ENCODE measurements around the gene SIX5.

The SIX5 gene

DNA sequence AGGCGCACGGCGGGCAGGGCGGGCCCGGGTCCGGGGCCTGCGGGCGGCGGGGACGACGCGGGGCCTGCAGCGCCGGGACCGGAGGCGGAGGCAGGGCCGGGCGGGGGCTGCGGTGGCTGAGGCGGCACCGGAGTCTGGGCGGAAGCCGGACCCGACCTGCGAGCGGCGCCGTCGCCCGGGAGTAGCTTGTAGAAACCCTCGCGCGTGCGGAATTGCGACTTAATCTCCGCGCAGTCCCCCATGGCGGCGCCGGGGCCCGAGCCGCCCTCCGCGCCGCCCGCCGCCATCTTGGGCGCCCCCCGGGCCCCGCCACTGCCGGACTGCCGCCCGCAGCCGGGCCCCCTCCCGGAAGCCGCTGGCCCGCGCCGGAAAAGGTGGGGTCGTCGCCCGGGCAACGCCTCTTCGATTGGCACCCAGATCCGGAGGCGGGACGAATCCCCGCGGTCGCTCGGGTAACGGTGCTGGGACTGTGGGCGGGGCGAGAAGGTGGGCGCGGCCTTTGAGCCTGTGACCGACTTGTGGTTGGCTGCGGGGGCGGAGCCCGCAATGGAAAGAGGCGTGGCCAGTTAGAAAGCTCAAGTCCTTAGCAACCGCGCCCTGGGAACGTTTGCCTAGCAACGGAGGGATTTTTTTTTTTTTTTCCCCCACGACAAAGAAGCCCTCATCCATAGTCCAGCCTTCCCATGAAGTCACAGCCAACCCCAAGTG is 23.6 kb upstream of the SIX5 start, which contains the start of gene DMWD:
Gene DMWD (minus strand): TSS at position 376 of the 708 bp plus-strand sequence. CDS start 89 bp downstream, at position 287.
- DNase-seq (ENCODE audit: low spot score): peak; percentile 97

DNA sequence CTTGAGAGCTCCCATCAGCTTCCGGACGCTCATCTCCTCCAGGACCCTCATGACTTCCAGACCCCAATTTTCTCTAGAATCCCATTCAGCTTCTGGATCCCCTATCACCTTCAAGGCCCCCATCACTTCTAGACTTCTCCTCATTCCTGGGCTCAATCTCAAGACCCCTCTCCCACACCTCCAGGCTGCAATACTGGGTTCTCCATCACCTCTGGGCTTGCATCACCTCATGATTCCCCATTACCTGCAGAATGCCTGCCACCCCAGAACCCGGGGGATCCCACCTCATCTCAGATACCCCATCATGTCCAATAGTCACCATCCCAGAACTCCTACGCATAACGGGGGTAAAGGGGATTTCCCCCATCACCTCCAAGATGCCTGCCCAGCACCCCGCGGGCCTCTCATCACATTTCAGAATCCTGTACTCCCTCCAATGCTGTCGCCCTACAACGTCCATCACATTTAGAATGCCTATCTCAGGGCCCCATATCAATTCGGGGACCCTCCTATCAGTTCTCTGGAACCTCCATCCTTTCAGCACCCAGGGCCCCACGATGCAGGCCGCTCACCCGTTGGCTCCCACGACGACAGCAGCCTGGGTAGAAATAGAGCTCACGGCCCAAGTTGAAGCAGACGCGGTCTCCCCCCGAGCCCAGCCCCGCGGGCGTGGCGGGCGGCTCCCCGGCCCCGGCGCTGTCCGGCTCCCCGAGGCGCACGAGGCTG is 22.9 kb upstream of the SIX5 start:
- no peak for DNase-seq (ENCODE audit: low spot score)

DNA sequence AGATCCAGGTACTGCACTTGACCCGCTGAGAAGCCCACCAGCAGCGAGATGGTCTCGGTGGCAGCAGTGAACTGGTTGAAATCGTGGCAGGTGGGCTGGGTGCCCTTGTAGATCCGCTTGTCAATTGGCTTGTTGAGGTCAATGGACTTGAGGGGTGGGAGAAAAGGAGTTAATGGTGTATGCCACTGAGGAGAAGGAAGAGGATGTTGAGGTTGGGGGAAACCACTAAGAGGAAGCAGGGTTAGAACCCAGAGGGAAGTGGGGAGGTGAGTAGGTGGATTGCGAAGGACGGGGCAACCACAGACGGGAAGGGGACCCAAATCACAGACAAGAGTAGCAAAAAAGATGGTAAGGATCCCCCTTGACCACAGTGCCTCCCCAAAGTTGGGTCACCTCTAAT is 21.9 kb upstream of the SIX5 start:
- DNase-seq (ENCODE audit: low spot score): no peak

DNA sequence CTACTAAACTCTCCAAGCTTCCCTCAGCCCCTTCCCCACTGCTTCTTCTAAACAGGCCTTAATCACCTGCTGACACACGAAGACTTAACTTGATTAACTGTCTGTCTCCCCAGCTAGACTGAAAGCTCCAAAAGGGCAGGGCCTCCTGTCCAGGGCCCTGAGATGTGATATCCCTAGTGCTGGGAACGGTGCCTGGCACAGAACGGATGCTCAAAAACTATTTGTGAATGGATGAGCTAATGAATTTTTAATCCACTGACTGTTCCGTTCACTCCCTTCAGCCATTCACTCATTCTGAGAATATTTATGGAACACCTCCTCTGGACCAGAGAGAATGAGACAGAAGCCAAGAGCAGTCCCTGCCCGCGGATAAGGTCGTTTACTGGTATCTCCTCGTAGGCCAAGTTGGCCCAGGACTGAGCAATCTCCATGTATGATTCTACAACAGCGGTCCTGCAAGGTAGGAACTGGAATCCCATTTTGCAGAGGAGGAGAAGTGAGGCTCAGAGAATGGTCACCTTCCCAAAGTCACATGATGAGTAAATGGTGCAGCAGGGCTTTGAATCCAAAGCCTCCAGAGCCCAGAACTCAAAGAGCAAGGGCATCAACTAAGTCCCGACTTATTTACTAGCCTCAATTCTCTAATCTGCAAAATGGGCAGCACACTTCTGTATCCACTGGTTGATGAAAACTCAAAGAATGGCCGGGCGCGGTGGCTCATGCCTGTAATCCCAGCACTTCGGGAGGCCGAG is 20.2 kb upstream of the SIX5 start:
- no peak for DNase-seq (ENCODE audit: low spot score)

DNA sequence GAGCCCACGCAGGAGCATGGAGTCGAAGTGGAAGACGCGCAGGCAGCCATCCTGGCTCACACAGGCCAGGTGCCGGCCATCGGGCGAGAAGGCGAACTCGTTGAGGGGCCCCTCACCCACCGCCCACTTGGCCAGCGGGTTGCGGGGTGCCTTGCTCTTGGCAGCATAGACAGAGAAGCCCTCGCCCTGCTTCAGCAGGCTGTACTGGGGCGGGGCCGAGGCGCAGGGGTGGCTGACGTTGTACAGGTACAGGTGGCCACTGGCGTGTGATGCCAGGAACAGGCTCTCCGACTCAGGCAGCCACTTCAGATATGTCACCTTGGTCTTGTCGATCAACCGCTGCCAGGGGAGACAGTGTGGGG is 17.5 kb upstream of the SIX5 start:
- no peak for DNase-seq (ENCODE audit: low spot score)

DNA sequence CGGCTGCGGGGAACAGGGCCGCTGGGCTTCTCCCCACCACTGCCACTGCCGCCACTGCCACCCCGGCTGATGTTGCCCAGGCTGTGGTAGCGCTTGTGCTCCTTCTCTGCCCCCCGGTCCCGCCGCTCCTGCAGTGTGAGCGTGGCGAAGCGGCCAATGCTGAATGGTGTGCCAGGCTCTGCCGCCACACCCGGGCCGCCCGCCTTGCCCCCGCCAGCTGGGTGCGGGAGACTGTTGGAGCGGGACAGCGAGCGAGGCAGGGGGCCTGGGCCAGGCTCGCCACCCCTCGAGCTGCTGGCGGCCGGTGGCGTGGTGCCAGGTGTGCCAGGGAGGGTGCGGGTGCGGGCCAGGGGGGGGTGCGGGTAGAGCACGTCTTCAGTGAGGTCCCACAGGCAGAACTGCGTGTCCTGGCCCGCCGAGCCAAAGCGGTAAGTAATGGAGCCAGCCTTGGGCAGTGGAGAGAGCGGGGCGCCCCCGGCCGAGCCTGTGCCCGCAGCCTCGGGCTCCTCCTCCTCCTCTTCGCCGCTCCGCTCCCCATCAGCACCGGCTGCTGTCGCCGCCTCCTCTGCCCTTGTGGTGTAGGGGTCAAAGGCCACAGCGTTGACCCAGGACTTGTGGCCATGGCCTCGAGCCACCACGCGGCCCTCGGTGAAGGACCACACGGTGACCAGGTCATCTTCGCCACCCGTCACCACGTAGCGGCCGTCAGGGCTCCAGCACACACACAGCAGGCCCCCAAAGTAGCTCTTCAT is 16.9 kb upstream of the SIX5 start:
- no peak for DNase-seq (ENCODE audit: low spot score)

DNA sequence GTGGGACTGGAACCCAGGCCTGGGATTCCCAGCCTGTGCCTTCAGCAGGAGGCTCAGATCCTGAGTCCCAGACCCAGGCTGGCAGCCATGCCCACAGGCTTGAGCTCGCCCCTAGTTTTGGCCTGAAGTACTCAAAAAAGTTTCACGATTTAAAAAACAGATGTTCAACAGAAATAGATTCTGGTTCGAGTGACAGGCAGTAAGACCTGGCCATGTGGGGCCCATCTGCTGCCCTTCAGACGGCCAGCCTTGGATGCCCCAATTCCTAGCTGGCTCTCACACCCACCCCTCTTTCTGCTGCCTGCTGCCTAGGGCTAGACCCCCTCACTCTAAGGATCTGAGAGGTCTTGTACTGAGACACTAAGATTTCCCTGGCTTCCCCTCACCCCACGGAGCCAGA is 16.0 kb upstream of the SIX5 start:
- no peak for DNase-seq (ENCODE audit: low spot score)

DNA sequence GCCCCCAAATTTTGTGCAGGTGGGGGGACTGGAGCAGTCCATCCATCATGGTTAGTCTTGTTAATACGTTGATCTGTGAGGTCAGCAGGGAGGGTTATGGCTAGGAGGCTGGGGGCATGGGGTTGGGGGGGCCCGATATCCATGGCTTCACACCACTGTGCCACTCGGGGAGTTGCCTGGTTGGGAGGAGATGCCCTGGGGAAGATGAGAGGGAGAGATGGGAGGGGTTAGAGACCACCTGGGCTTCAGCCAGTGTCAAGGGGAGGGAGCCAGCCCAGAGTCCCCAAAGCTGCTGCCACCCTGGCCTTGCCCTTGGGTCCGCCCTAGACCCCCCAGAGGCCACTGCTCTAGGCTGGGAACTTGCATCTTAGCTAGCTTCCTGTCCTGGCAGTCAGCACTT is 15.0 kb upstream of the SIX5 start:
- no peak for DNase-seq (ENCODE audit: low spot score)

DNA sequence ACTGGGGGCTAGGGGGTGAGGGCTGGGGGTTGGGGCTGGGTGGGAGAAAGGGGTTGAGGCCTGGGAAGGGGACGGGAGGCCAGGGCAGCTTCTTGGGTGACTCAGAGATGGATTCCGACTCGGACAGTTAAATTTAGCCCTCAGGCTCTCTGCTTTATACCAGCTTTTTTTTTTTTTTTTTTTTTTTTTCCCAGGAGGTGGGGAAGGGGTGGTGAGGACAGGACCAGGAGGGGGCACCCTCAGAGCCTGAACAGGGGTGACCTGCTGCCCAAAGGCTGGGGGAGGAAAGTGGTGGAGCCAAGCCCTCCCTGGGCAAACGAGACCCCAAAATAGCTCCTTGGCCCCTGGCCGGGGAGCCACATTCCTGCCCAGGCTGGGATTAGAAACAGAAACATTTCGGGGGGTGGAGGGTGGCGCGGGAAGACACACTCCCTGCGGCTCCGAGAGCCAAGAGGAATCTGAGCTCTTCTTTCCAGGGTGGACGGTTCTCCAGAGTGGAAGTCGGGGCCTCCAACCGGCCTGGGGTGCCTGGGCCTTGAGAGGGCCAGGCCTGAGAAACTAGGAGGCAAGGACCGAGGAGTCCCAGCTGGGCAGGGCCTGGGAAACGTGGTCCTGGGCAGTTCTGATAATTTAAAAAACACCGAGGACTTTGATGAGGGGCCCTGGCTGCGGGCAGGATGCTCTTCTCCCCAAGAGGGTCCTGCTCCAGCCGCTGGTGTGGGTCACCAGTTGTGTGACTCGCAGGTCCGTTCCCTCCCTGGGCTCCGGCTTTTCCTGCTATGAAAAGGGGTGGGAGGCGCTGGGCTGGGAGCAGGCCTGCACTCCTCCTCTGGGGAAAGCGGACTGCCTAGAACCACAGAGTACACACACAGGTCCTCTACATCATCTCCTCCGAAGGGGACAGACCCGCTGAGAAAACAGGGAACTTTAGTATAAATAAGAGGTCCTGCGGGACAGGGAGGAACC is 14.1 kb upstream of the SIX5 start:
- DNase-seq (ENCODE audit: low spot score): peak; percentile 83

DNA sequence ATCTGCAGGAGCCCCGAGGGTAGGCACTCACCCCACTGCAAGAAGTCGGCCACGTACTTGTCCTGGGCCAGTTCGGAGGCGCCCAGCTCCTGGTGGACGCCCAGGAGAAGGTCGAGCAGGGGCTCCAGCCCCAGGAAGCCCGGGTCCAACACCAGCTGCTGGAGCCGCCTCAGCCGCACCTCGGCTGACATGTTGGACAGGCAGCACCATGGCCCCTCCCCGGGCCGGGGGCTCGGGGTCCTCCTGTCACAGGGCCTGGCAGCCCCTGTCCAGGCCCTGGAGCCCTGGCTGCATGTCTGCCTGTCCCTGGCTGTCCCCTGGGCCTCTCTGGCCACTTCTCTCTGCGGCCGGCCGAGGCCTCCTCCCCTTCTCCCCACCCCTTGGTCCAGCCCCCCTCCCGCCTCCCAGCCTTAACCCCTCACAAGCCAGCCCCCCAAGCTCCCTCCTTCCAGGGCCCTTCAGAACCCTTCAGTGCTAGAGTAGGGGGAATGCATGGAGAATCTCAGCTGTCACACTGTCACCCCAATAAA is 13.2 kb upstream of the SIX5 start, which contains the start of gene DMPK:
Gene DMPK (minus strand): TSS at position 329 of the 530 bp plus-strand sequence. CDS start 138 bp downstream, at position 191.
- peak; percentile 78 for DNase-seq (ENCODE audit: low spot score)

DNA sequence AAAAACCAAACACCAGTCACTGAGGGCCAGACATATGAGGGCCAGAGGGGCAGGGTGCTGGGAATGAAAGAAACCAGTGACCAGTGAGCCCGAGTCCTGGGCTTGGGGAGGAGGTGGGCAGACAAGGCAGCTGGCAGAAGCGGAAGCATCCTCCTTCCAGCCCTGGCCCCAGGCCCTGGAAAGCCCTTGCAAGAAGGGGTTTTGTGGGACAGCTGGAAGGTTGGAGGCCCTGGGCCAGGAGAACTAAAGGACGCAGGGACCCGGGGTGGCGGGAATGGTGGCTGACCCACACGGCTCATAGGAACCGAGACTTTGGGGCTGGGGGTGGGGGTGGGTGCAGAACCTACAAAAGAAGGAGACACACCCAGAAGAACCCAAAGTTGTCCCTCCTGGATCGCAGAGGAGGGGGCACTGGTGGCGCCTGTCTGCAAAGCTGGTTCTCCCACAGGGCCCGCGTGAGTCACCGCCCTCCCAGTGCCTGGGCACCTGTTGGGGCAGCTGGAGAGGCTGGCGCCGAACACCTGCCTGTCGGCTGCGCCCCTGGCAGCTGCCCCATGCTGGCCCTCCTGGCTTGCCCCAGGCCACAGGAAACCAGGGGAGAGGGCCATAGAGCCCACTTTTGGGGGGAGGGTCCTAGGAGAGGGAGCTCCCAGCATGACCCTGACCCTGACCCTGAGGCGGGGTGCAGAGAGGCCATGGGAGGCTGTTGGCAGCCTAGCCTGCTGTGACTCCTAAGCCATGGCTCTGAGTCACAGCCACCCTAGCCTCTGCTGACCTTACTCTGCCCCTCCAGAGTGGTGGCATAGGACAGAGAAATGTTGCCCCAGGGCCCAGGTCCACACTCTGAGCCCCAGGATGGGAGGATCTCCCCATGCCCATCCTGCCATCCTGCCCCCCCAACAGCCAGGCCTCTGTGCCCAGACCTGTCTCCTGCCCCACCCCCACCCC is 12.4 kb upstream of the SIX5 start:
- DNase-seq (ENCODE audit: low spot score): no peak

DNA sequence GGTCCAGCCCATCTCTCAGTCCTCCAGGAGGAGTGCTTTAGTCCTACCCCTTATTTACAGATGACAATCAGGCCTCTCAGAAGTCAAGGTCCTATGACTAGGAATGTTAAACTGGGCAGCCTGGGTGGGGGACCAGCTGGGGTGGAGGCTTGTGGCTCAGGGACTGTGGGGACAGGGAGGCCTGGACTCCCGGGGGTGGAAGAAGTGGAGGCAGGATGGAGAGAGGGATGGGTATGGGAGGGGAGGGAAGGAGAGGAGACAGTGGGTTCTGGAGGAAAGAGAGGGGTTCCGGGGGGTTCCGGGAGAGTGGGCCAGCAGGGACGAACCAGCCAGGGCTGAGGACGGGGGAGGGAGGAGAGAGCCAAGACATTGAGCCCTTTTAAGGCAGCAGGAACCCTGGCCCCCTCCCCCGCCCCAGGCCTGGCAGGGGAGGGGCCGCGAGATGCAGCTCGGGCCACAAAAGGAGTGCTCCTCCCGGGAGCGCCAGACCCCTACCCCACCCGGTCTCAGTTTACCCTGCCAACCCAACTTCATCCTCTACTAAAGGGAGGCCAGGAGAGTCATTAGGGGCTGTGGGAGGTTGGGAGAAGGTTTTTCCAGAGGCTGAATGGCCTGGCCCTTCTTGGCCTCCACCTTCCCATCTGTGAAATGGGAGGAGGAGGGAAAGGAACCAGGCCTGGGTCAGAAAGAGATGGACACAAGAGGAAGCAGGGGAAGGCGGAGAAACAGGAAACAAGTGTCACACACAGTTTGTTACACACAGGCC is 11.6 kb upstream of the SIX5 start:
- no peak for DNase-seq (ENCODE audit: low spot score)

DNA sequence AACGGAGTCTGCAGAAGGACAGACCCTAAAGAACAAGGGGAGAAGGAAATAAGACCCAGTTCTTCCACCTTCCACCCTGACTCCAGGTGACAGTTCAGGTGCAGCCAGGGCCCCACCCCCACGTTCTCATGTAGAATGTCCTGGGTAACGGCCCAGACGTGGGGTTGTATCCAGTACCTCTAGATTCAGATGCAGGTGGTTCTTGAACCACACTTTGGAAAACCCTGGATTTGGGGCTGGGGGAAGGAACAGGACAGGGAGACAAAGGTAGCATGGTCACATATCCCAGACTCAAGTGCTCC is 11.0 kb upstream of the SIX5 start:
- no peak for DNase-seq (ENCODE audit: low spot score)

DNA sequence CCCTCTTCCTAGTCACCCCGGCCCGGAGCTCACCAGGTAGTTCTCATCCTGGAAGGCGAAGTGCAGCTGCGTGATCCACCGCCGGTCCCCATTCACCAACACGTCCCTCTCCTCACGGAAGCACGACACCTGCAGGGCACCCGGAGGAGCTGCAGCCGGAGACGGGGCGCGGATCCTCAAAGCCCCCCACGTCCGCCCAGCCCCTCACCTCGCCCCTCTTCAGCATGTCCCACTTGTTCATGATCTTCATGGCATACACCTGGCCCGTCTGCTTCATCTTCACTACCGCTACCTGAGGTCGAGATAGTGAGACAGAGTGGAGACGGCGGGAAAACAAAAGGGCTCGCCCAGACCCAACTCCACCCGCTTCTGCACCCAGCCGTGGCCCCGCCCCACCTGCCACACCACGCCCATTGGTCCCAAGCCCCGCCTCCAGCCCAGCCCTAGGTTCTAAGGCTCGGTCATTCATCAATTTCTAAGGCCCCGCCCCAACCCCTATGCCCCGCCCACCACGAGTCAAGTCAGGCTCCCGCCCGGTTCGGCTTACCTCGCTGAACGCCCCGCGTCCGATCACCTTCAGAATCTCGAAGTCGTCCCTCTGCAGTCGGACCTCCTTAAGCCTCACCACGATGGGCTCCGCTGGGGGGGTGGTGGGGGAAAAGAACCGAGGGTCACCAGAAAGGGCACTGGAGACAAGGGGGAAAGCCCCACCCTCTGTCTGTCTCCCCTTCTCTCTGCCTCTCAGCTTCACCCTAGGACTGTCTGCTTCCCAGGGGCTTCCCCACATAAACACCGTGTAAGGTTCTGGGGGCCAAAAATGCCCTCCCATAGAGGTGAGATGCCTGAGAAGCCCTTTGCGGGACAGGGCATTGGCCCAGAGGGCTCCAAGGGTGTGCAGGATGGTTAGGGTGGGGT is 10.4 kb upstream of the SIX5 start:
- peak; percentile 75 for DNase-seq (ENCODE audit: low spot score)

DNA sequence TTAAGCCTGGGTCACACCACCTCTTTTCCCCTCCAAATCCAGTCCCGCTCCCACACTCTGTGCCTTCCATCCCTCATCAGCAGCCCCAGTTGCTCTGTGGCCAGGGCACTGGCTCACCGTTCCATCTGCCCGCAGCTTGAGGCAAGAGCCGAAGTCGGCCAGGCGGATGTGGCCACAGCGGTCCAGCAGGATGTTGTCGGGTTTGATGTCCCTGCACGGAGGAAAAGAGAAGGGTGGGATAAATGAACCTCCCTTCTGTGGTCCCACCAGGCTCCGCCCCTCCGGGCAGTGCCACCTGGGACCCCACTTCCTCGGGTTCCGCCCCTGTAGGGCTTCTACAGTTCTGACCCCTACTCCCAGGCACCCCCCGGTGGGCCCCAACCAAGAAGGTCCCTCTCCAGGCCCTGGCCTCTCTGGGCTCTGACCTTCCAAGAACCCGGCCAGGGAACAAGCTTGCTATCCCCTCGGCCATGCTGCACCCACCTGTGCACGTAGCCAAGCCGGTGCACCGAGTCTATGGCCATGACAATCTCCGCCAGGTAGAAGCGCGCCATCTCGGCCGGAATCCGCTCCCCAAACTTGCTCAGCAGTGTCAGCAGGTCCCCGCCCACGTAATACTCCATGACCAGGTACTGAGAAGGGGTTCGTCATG is 9.1 kb upstream of the SIX5 start:
- DNase-seq (ENCODE audit: low spot score): no peak

DNA sequence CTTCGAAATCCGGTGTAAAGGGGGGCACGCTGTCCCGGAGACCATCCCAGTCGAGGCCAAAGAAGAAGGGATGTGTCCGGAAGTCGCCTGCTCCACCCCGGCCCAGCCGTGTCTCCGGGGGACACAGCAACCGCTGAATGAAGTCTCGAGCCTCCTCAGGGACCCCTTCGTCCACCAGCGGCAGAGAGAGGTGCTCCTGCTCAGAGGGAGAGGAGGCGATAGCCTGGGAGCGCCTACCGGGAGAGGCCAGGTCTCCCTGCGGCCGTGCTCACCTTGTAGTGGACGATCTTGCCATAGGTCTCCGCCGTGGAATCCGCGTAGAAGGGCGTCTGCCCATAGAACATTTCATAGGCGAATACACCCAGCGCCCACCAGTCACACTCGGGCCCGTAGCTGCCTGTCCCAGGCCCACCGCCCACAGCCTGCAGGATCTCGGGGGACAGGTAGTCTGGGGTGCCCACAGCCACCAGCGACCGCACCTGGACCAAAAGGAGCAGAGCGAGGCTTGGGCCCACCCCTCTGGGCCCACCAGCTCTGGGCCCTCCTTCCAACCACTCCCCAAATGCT is 8.4 kb upstream of the SIX5 start:
- no peak for DNase-seq (ENCODE audit: low spot score)

DNA sequence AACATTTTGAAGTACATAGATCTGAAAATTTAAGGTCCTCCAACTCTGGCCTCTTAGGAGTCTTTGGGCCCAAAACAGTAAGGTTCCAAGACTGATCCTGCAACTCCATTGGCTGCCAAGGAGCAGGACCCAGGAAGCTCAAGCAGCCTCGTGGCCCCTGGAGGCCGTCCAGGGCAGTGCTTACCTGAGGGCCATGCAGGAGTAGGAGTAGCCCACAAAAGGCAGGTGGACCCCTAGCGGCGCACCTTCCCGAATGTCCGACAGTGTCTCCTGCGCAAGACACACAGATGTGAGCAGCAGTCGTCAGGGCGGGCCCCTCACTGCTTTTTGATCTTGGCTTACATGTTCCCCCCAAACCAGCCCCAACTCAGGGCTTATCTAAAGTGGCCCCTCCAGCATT is 5.7 kb upstream of the SIX5 start:
- no peak for DNase-seq (ENCODE audit: low spot score)
